Measurements from ENCODE around the gene COX7A2L. TPM values are rescaled to one million over a fixed set of nuclear protein-coding genes. Genes with fewer than 3 reads are reported as not detected.

The COX7A2L gene
- polyA plus RNA-seq, 6 donors from 2014 or later, result 120 to 219 (median 138) TPM

- DNase-seq (no peak), ATAC-seq (ENCODE audit: low read depth in 2 of 2) (no peak)
- H3K4me3 Mint-ChIP-seq, result no peak overlapping the region
- peaks cover 0 to 6% (median 3%) of the 10 kb centered on the region in 3 donors for H3K4me1 Mint-ChIP-seq
- H3K27ac Mint-ChIP-seq, result peak overlapping the region in 1 of 6 donors; percentile 46
- peaks cover 22% of the 10 kb centered on the region in 2 donors for H3K36me3 Mint-ChIP-seq
- H3K9me3 Mint-ChIP-seq, result peaks cover 0 to 3% (median 0%) of the 10 kb centered on the region in 7 donors
- H3K27me3 Mint-ChIP-seq, result no peaks in the 10 kb centered on the region
These were observed 28.4 kb downstream of the COX7A2L start for GRCh38 chr2:42332575-42332974.

- Mint-ChIP-seq H3K9me3 (no peaks in the 10 kb centered on the region), H3K27me3 (no peaks in the 10 kb centered on the region), H3K4me1 (peaks cover 0 to 3% (median 0%) of the 10 kb centered on the region in 3 donors), H3K4me3 (no peak overlapping the region), H3K36me3 (peaks cover 15 to 22% of the 10 kb centered on the region in 2 donors), H3K27ac (peak overlapping the region in 1 of 6 donors; percentile 17)
- DNase-seq, result no peak
- no peak for ATAC-seq (ENCODE audit: low read depth in 2 of 2)
These were observed 29.3 kb downstream of the COX7A2L start for GRCh38 chr2:42331569-42332284.

- Mint-ChIP-seq H3K4me1 (peaks cover 0 to 3% (median 0%) of the 10 kb centered on the region in 3 donors), H3K4me3 (no peak overlapping the region), H3K27ac (peak overlapping the region in 2 of 6 donors; percentile 24 to 87), H3K36me3 (peaks cover 15 to 22% of the 10 kb centered on the region in 2 donors), H3K27me3 (no peaks in the 10 kb centered on the region), H3K9me3 (no peaks in the 10 kb centered on the region)
- DNase-seq, result no peak
- ATAC-seq (ENCODE audit: low read depth in 2 of 2), result no peak
These were observed 31.3 kb downstream of the COX7A2L start for GRCh38 chr2:42329736-42330135.

- no peak overlapping the region for H3K4me3 Mint-ChIP-seq
- H3K4me1 Mint-ChIP-seq, result peaks cover 0 to 3% (median 0%) of the 10 kb centered on the region in 3 donors
- H3K27ac Mint-ChIP-seq, result no peak overlapping the region
- ATAC-seq (ENCODE audit: low read depth in 2 of 2) (no peak), DNase-seq (no peak)
- no peaks in the 10 kb centered on the region for H3K9me3 Mint-ChIP-seq
- peaks cover 15 to 22% of the 10 kb centered on the region in 2 donors for H3K36me3 Mint-ChIP-seq
- H3K27me3 Mint-ChIP-seq, result no peaks in the 10 kb centered on the region
These were observed 32.1 kb downstream of the COX7A2L start for GRCh38 chr2:42328923-42329322.

- no peaks in the 10 kb centered on the region for H3K9me3 Mint-ChIP-seq
- peaks cover 9 to 16% of the 10 kb centered on the region in 2 donors for H3K36me3 Mint-ChIP-seq
- H3K27ac Mint-ChIP-seq, result peak overlapping the region in 1 of 6 donors; percentile 7
- no peak for DNase-seq
- H3K27me3 Mint-ChIP-seq, result no peaks in the 10 kb centered on the region
- H3K4me3 Mint-ChIP-seq, result no peak overlapping the region
- ATAC-seq (ENCODE audit: low read depth in 2 of 2), result no peak
- peaks cover 0 to under 1% (median 0%) of the 10 kb centered on the region in 3 donors for H3K4me1 Mint-ChIP-seq
These were observed 32.7 kb downstream of the COX7A2L start for GRCh38 chr2:42328148-42328833.

GRCh38 chr2:42327125-42327524 lies 33.9 kb downstream of the COX7A2L start:
- Mint-ChIP-seq H3K9me3 (no peaks in the 10 kb centered on the region), H3K4me3 (no peak overlapping the region), H3K27me3 (no peaks in the 10 kb centered on the region), H3K27ac (peak overlapping the region in 1 of 6 donors; percentile 15), H3K36me3 (peaks cover 0 to 10% of the 10 kb centered on the region in 2 donors), H3K4me1 (no peaks in the 10 kb centered on the region)
- DNase-seq, result no peak
- ATAC-seq (ENCODE audit: low read depth in 2 of 2), result no peak

- DNase-seq, result no peak
- Mint-ChIP-seq H3K36me3 (peaks cover 0 to 9% of the 10 kb centered on the region in 2 donors), H3K27me3 (no peaks in the 10 kb centered on the region), H3K4me3 (no peak overlapping the region), H3K4me1 (no peaks in the 10 kb centered on the region), H3K27ac (no peak overlapping the region), H3K9me3 (no peaks in the 10 kb centered on the region)
- no peak for ATAC-seq (ENCODE audit: low read depth in 2 of 2)
These were observed 35.4 kb downstream of the COX7A2L start for GRCh38 chr2:42325609-42326008.

- Mint-ChIP-seq H3K36me3 (peaks cover 0 to 12% of the 10 kb centered on the region in 2 donors), H3K4me1 (no peaks in the 10 kb centered on the region), H3K9me3 (no peaks in the 10 kb centered on the region), H3K27me3 (no peaks in the 10 kb centered on the region), H3K4me3 (no peak overlapping the region), H3K27ac (peak overlapping the region in 1 of 6 donors; percentile 59)
- ATAC-seq (ENCODE audit: low read depth in 2 of 2) (no peak), DNase-seq (no peak)
These were observed 36.1 kb downstream of the COX7A2L start for GRCh38 chr2:42324949-42325348.

- no peaks in the 10 kb centered on the region for H3K4me1 Mint-ChIP-seq
- H3K9me3 Mint-ChIP-seq, result no peaks in the 10 kb centered on the region
- no peak overlapping the region for H3K4me3 Mint-ChIP-seq
- no peak for ATAC-seq (ENCODE audit: low read depth in 2 of 2)
- H3K27me3 Mint-ChIP-seq, result no peaks in the 10 kb centered on the region
- H3K36me3 Mint-ChIP-seq, result peaks cover under 1 to 6% of the 10 kb centered on the region in 2 donors
- no peak for DNase-seq
- peak overlapping the region in 3 of 6 donors; percentile 59 to 77 (median 65) for H3K27ac Mint-ChIP-seq
These were observed 36.8 kb downstream of the COX7A2L start for GRCh38 chr2:42324244-42324643.

- Mint-ChIP-seq H3K27me3 (no peaks in the 10 kb centered on the region), H3K36me3 (peaks cover 7 to 18% of the 10 kb centered on the region in 2 donors), H3K4me3 (no peak overlapping the region), H3K27ac (peak overlapping the region in 1 of 6 donors; percentile 38), H3K9me3 (no peaks in the 10 kb centered on the region), H3K4me1 (no peaks in the 10 kb centered on the region)
- ATAC-seq (ENCODE audit: low read depth in 2 of 2) (no peak), DNase-seq (no peak)
These were observed 39.5 kb downstream of the COX7A2L start for GRCh38 chr2:42321452-42322064.

- Mint-ChIP-seq H3K27me3 (no peaks in the 10 kb centered on the region), H3K27ac (peak overlapping the region in 1 of 6 donors; percentile 31), H3K4me1 (peaks cover 0 to 9% (median 4%) of the 10 kb centered on the region in 3 donors), H3K9me3 (no peaks in the 10 kb centered on the region), H3K4me3 (no peak overlapping the region), H3K36me3 (peaks cover 18 to 27% of the 10 kb centered on the region in 2 donors)
- no peak for DNase-seq
- ATAC-seq (ENCODE audit: low read depth in 2 of 2), result no peak
These were observed 41.8 kb downstream of the COX7A2L start for GRCh38 chr2:42319265-42319664.

- H3K27me3 Mint-ChIP-seq, result no peaks in the 10 kb centered on the region
- DNase-seq, result no peak
- peak overlapping the region in 3 of 6 donors; percentile 1 to 57 (median 34) for H3K27ac Mint-ChIP-seq
- H3K36me3 Mint-ChIP-seq, result peaks cover 19 to 27% of the 10 kb centered on the region in 2 donors
- peaks cover 0 to 9% (median 4%) of the 10 kb centered on the region in 3 donors for H3K4me1 Mint-ChIP-seq
- no peak overlapping the region for H3K4me3 Mint-ChIP-seq
- ATAC-seq (ENCODE audit: low read depth in 2 of 2), result no peak
- H3K9me3 Mint-ChIP-seq, result no peaks in the 10 kb centered on the region
These were observed 43.1 kb downstream of the COX7A2L start for GRCh38 chr2:42317945-42318344.

- no peaks in the 10 kb centered on the region for H3K9me3 Mint-ChIP-seq
- H3K27ac Mint-ChIP-seq, result peak overlapping the region in 1 of 6 donors; percentile 34
- H3K4me1 Mint-ChIP-seq, result peaks cover 0 to 9% (median 4%) of the 10 kb centered on the region in 3 donors
- ATAC-seq (ENCODE audit: low read depth in 2 of 2) (no peak), DNase-seq (no peak)
- no peak overlapping the region for H3K4me3 Mint-ChIP-seq
- no peaks in the 10 kb centered on the region for H3K27me3 Mint-ChIP-seq
- peaks cover 19 to 27% of the 10 kb centered on the region in 2 donors for H3K36me3 Mint-ChIP-seq
These were observed 43.5 kb downstream of the COX7A2L start for GRCh38 chr2:42317486-42317885.
